Retinal pigment epithelial cell (primary cell): ENCODE data around the gene CTTN.

ENCODE experiments used
- DNase-seq: peaks from one replicate; pipeline ENCODE4 v3.0.0-alpha.2; 2010; ENCODE audit warnings: low read depth
- H3K4me3 ChIP-seq: 2 replicates; pipeline ENCODE4 v1.5.1; 2011; ENCODE audit warnings: mild to moderate bottlenecking, low read length, control low read depth, moderate library complexity
- TF ChIP-seq, protein P1 (sequence below): conservative IDR thresholded peaks from 2 replicates; pipeline ENCODE4 v1.5.1; 2011; ENCODE audit warnings: low read depth, low read length, control low read depth, inconsistent platforms

The CTTN gene

GRCh38 chr11:70477176-70477575 is 78.8 kb downstream of the CTTN start:
- no peak overlapping the region for H3K4me3 ChIP-seq
- DNase-seq = no peak
- TF ChIP-seq, protein P1, sequence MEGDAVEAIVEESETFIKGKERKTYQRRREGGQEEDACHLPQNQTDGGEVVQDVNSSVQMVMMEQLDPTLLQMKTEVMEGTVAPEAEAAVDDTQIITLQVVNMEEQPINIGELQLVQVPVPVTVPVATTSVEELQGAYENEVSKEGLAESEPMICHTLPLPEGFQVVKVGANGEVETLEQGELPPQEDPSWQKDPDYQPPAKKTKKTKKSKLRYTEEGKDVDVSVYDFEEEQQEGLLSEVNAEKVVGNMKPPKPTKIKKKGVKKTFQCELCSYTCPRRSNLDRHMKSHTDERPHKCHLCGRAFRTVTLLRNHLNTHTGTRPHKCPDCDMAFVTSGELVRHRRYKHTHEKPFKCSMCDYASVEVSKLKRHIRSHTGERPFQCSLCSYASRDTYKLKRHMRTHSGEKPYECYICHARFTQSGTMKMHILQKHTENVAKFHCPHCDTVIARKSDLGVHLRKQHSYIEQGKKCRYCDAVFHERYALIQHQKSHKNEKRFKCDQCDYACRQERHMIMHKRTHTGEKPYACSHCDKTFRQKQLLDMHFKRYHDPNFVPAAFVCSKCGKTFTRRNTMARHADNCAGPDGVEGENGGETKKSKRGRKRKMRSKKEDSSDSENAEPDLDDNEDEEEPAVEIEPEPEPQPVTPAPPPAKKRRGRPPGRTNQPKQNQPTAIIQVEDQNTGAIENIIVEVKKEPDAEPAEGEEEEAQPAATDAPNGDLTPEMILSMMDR = no peak

DNA sequence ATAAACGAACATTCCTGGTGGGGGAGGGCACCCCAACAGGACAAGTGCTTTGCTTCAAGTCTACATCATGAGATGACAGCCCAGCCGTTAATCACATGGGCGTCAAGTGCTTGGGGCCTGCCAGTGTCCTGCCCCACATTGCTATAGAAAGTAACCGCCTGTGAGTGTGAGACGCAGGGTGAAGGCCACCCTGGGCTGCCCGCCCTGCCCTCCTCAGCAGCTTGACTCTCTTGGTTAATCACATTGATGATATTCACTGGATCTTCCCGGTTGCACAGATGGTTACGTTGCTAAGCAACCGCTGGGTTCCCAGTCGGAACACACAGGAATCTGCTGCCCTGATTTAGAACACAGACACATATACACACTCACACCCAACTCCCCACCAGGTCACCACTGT is 79.3 kb downstream of the CTTN start:
- TF ChIP-seq, protein P1 = no peak
- DNase-seq = no peak

DNA sequence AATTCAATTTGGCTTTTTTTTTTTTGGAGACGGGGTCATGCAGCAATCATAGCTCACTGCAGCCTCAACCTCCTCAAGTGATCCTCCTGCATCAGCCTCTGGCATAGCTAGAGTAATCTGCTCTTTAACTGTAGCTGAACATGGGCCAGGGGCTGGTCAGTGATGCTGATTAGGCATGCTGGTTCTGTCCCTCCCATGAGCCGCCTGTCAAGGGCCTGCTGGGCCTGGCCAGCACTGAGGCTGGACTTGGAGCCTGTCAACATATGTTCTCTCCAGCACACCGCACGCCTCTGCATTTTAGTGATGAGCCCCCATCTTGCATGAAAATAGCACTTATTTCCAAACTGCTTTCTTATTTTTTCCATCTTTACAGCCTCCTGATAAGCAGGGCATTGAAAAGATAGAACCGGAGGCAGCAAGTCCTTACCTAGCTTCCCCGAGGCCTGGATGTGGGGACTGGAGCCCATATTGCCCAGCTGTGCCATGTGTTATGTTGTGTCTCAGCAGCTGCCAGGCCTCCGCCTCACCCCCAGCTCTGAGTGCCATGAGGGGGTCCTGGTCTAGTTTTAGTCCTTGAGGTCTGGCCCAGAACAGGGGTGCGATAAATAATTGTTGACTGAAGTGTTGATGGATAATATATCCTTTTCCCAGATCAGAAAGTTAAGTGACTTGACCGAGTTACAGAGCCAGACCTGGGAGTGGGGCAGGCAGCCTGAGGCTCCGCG is 80.0 kb downstream of the CTTN start:
- TF ChIP-seq, protein P1 = no peak
- H3K4me3 ChIP-seq = no peak overlapping the region
- DNase-seq = no peak

More for the DNA sequence above, 79.3 kb downstream of the CTTN start:
- no peak overlapping the region for H3K4me3 ChIP-seq

DNA sequence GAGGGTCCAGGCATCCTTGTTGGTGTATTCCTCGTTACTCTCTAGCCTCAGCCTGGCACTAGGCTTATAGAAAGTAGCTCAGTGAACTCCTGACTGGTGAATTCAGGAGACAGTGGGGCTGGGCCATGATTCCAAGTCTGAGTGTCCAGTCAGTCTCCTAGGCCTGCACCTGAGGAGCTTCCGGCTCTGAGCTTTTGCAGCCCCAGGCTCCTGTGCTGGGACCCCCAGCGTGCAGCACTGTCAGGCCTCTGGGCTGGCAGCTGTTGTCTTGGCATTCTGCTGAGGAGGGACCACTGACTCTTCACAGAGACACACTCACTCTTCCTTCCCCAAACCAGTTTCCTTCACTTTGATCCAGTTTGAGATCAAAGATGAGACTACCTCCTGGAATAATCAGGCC is 82.4 kb downstream of the CTTN start:
- H3K4me3 ChIP-seq = no peak overlapping the region
- DNase-seq = no peak
- TF ChIP-seq, protein P1 = no peak

- peak; percentile 82 for DNase-seq
- TF ChIP-seq, protein P1 = no peak
- H3K4me3 ChIP-seq = no peak overlapping the region
Observed at GRCh38 chr11:70481625-70482528, 83.5 kb downstream of the CTTN start.

- H3K4me3 ChIP-seq = no peak overlapping the region
- TF ChIP-seq, protein P1 = no peak
- peak; percentile 72 for DNase-seq
Observed at GRCh38 chr11:70482529-70482917, 84.2 kb downstream of the CTTN start.
